ENCODE measurements around the gene AURKA. TPM values are rescaled to one million over a fixed set of nuclear protein-coding genes. Genes with fewer than 3 reads are reported as not detected.
"Not testable (repeated sequence)": the region's sequence is repeated elsewhere in the genome, so short reads cannot be mapped to it uniquely, and the experiment has no call there.

The AURKA gene
- total RNA-seq, 1 donor from 2014 or later: 14.8 TPM

DNA sequence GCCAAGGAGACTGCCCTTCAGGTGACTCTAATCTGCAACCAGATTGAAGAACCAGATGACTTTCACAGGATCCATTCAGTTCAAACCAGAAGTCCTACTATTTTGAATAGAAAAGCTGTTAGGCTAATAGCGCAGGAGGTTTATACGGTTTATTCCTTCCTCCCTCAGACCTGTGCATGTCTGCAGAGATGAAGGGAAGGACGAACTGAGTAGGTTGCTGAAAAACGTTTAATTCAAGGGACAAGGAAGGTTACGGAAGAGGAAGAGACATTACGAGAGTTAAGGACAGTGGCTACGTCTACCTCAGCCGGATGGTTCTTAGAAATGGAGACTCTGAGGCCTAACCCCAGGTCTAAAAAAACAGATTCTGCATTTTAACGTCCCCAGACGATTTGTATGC is 978 bp downstream of the AURKA start:
- Histone ChIP-seq H3K36me3 (ENCODE audit: insufficient read depth, low read length) (peaks cover 22% of the 10 kb centered on the region), H3K79me2 (ENCODE audit: insufficient read depth, low read length) (peaks cover 92% of the 10 kb centered on the region), H3K4me3 (ENCODE audit: insufficient read depth, low read depth, low read length) (peak overlapping the region; percentile 96), H3K4me2 (ENCODE audit: low read length) (peak overlapping the region; percentile 97), H3K27me3 (ENCODE audit: insufficient read depth, low read length) (no peaks in the 10 kb centered on the region), H2AFZ (ENCODE audit: low read depth, low read length) (peak overlapping the region; percentile 95), H3K9me3 (ENCODE audit: insufficient read depth, low read depth, low read length) (no peaks in the 10 kb centered on the region), H3K27ac (ENCODE audit: low read depth, low read length) (peak overlapping the region; percentile 95), H4K20me1 (ENCODE audit: insufficient read depth, low read length) (peaks cover 9% of the 10 kb centered on the region), H3K9ac (ENCODE audit: low read length) (peak overlapping the region; percentile 95), H3K4me1 (ENCODE audit: insufficient read depth, low read length) (peaks cover 18% of the 10 kb centered on the region)
- TF ChIP-seq EZH2 (IDR thresholded peaks at IDR 0.05; ENCODE audit: insufficient read depth, low read length): no peak
- TF ChIP-seq, protein P1, sequence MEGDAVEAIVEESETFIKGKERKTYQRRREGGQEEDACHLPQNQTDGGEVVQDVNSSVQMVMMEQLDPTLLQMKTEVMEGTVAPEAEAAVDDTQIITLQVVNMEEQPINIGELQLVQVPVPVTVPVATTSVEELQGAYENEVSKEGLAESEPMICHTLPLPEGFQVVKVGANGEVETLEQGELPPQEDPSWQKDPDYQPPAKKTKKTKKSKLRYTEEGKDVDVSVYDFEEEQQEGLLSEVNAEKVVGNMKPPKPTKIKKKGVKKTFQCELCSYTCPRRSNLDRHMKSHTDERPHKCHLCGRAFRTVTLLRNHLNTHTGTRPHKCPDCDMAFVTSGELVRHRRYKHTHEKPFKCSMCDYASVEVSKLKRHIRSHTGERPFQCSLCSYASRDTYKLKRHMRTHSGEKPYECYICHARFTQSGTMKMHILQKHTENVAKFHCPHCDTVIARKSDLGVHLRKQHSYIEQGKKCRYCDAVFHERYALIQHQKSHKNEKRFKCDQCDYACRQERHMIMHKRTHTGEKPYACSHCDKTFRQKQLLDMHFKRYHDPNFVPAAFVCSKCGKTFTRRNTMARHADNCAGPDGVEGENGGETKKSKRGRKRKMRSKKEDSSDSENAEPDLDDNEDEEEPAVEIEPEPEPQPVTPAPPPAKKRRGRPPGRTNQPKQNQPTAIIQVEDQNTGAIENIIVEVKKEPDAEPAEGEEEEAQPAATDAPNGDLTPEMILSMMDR (IDR thresholded peaks at IDR 0.05; ENCODE audit: insufficient read depth, low read depth, low read length): no peak
- H3K27me3 Mint-ChIP-seq (ENCODE audit: low read depth, unreplicated experiment): no peaks in the 10 kb centered on the region
- H3K4me1 Mint-ChIP-seq (ENCODE audit: low read depth, unreplicated experiment): peaks cover 13% of the 10 kb centered on the region
- no peaks in the 10 kb centered on the region for H3K9me3 Mint-ChIP-seq (ENCODE audit: unreplicated experiment)
- H3K4me3 Mint-ChIP-seq (ENCODE audit: unreplicated experiment): no peak overlapping the region
- DNase-seq (ENCODE audit: low read depth) (no peak), FAIRE-seq (no peak)
- no peak overlapping the region for H3K27ac Mint-ChIP-seq (ENCODE audit: unreplicated experiment)
- H3K36me3 Mint-ChIP-seq (ENCODE audit: low read depth, unreplicated experiment): peaks cover 2% of the 10 kb centered on the region

DNA sequence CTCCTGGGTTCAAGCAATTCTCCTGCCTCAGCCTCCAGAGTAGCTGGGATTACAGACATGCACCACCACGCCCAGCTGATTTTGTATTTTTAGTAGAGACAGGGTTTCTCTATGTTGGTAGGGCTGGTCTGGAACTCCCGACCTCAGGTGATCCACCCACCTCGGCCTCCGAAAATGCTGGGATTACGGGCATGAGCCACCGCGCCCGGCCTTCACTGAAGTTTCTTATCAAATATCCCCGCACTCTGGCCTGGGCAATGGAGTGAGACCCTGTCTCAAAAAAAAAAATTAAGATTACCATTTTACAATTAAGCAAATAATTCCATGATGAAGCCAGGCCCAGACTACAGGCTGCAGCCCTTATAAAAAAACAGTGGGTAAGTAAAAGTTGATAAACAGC is 1.6 kb downstream of the AURKA start:
- Histone ChIP-seq H3K79me2 (ENCODE audit: insufficient read depth, low read length) (peaks cover 92% of the 10 kb centered on the region), H3K4me1 (ENCODE audit: insufficient read depth, low read length) (peaks cover 18% of the 10 kb centered on the region), H3K9ac (ENCODE audit: low read length) (peak overlapping the region; percentile 95), H3K4me3 (ENCODE audit: insufficient read depth, low read depth, low read length) (peak overlapping the region; percentile 96), H3K36me3 (ENCODE audit: insufficient read depth, low read length) (peaks cover 20% of the 10 kb centered on the region), H3K4me2 (ENCODE audit: low read length) (peak overlapping the region; percentile 97)
- not testable (repeated sequence) for H3K4me3 Mint-ChIP-seq (ENCODE audit: unreplicated experiment); H4K20me1 ChIP-seq (ENCODE audit: insufficient read depth, low read length); H2AFZ ChIP-seq (ENCODE audit: low read depth, low read length); FAIRE-seq; H3K9me3 Mint-ChIP-seq (ENCODE audit: unreplicated experiment); H3K27ac ChIP-seq (ENCODE audit: low read depth, low read length); DNase-seq (ENCODE audit: low read depth); H3K27me3 ChIP-seq (ENCODE audit: insufficient read depth, low read length); H3K36me3 Mint-ChIP-seq (ENCODE audit: low read depth, unreplicated experiment); H3K9me3 ChIP-seq (ENCODE audit: insufficient read depth, low read depth, low read length); H3K27me3 Mint-ChIP-seq (ENCODE audit: low read depth, unreplicated experiment); H3K27ac Mint-ChIP-seq (ENCODE audit: unreplicated experiment)
- peaks cover 13% of the 10 kb centered on the region for H3K4me1 Mint-ChIP-seq (ENCODE audit: low read depth, unreplicated experiment)

DNA sequence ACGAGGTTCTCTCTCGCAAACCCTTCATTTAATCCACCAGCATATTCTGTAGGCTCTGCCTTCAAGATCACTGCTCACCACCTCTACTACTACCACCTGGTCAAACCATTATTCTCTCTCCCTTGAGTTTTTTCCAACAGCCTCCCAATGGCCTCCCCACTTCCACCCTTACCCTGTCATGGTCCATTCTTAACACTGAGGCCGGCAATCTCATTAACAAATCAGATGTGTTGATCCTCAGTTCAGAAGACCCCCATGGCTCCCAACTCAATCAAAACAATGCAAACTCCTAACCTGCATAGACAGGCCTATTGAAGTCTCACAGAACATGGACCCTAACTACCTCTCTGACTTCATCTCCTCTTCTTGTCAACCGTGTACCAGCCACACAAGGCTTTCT is 2.2 kb downstream of the AURKA start:
- H3K9me3 Mint-ChIP-seq (ENCODE audit: unreplicated experiment): no peaks in the 10 kb centered on the region
- Histone ChIP-seq H3K36me3 (ENCODE audit: insufficient read depth, low read length) (peaks cover 20% of the 10 kb centered on the region), H3K79me2 (ENCODE audit: insufficient read depth, low read length) (peaks cover 91% of the 10 kb centered on the region), H3K27me3 (ENCODE audit: insufficient read depth, low read length) (no peaks in the 10 kb centered on the region), H3K27ac (ENCODE audit: low read depth, low read length) (no peak overlapping the region), H4K20me1 (ENCODE audit: insufficient read depth, low read length) (peaks cover 6% of the 10 kb centered on the region), H3K4me3 (ENCODE audit: insufficient read depth, low read depth, low read length) (no peak overlapping the region), H3K4me2 (ENCODE audit: low read length) (peak overlapping the region; percentile 97), H2AFZ (ENCODE audit: low read depth, low read length) (no peak overlapping the region), H3K4me1 (ENCODE audit: insufficient read depth, low read length) (peaks cover 18% of the 10 kb centered on the region), H3K9ac (ENCODE audit: low read length) (no peak overlapping the region), H3K9me3 (ENCODE audit: insufficient read depth, low read depth, low read length) (no peaks in the 10 kb centered on the region)
- no peak overlapping the region for H3K4me3 Mint-ChIP-seq (ENCODE audit: unreplicated experiment)
- H3K4me1 Mint-ChIP-seq (ENCODE audit: low read depth, unreplicated experiment): peaks cover 13% of the 10 kb centered on the region
- no peaks in the 10 kb centered on the region for H3K27me3 Mint-ChIP-seq (ENCODE audit: low read depth, unreplicated experiment)
- DNase-seq (ENCODE audit: low read depth) (no peak), FAIRE-seq (no peak)
- no peak overlapping the region for H3K27ac Mint-ChIP-seq (ENCODE audit: unreplicated experiment)
- no peak for TF ChIP-seq EZH2 (IDR thresholded peaks at IDR 0.05; ENCODE audit: insufficient read depth, low read length)
- TF ChIP-seq, protein P1 (IDR thresholded peaks at IDR 0.05; ENCODE audit: insufficient read depth, low read depth, low read length): no peak
- no peaks in the 10 kb centered on the region for H3K36me3 Mint-ChIP-seq (ENCODE audit: low read depth, unreplicated experiment)
